OCI-LY7 (cell line): Measurements from ENCODE around the gene KLC3. TPM values are rescaled to one million over a fixed set of nuclear protein-coding genes. Genes with fewer than 3 reads are reported as not detected.
"Not testable (repeated sequence)": the region's sequence is repeated elsewhere in the genome, so short reads cannot be mapped to it uniquely, and the experiment has no call there.

Source experiments
- BruUV-seq: library from RNA; stranded (reverse); fragments of 400-500 nt; replicated peaks from 2 replicates; lab custom pipeline; 2021; lab: Mats Ljungman, UMichigan
- CTCF ChIA-PET: fragments of 300-600 bp; sonication (Branson Sonifier 250); formaldehyde crosslinking; loops from one replicate; lab custom pipeline; 2022; ENCODE audit warnings: antibody characterized with exemption; ENCODE audit not compliant: unreplicated experiment; lab: Charles Lee
- POLR2A ChIA-PET: fragments of 300-600 bp; sonication (Branson Sonifier 250); formaldehyde crosslinking; loops from one replicate; lab custom pipeline; 2022; ENCODE audit warnings: antibody characterized with exemption; lab: Charles Lee
- DNase-seq: peaks from one replicate; pipeline ENCODE4 v3.0.0-alpha.2; 2015; ENCODE audit warnings: low spot score
- H2AFZ ChIP-seq: fragments of 200-600 bp; sonication (generic), shearing (Covaris generic); 2 replicates; pipeline ENCODE4 v1.6.1; 2014; ENCODE audit warnings: mild to moderate bottlenecking, antibody characterized with exemption, low read length, moderate library complexity
- H3K27ac ChIP-seq: fragments of 200-600 bp; sonication (generic); 2 replicates; pipeline ENCODE4 v1.5.1; 2014; ENCODE audit warnings: mixed run types, low read depth, mild to moderate bottlenecking, moderate library complexity, low read length, inconsistent platforms; ENCODE audit not compliant: poor library complexity, severe bottlenecking
- H3K36me3 ChIP-seq: fragments of 200-600 bp; sonication (generic); 2 replicates; pipeline ENCODE4 v1.6.1; 2014; ENCODE audit warnings: mild to moderate bottlenecking, antibody characterized with exemption, low read length, moderate library complexity, mixed read lengths; ENCODE audit not compliant: insufficient read depth
- H3K4me1 ChIP-seq: fragments of 200-600 bp; sonication (generic); 2 replicates; pipeline ENCODE4 v1.5.1; 2014; ENCODE audit warnings: mild to moderate bottlenecking, low read length; ENCODE audit not compliant: insufficient read depth, poor library complexity, severe bottlenecking
- H3K4me2 ChIP-seq: fragments of 200-600 bp; sonication (generic); 2 replicates; pipeline ENCODE4 v1.6.1; 2014; ENCODE audit warnings: mild to moderate bottlenecking, low read length
- H3K4me3 ChIP-seq: fragments of 200-600 bp; sonication (generic); 2 replicates; pipeline ENCODE4 v1.5.1; 2014; ENCODE audit warnings: mild to moderate bottlenecking, low read depth, low read length; ENCODE audit not compliant: poor library complexity, severe bottlenecking
- H3K79me2 ChIP-seq: fragments of 200-600 bp; sonication (generic); 2 replicates; pipeline ENCODE4 v1.6.1; 2016; ENCODE audit warnings: low read depth, mild to moderate bottlenecking, low read length, moderate library complexity, mixed read lengths; ENCODE audit not compliant: insufficient read depth
- H3K9me2 ChIP-seq: fragments of 200-600 bp; sonication (generic); 2 replicates; pipeline ENCODE4 v1.6.1; 2016; ENCODE audit warnings: mild to moderate bottlenecking, low read length, mixed read lengths; ENCODE audit not compliant: insufficient read depth
- H3K9me3 ChIP-seq: fragments of 200-600 bp; sonication (generic); 2 replicates; pipeline ENCODE4 v1.6.1; 2014; ENCODE audit warnings: mild to moderate bottlenecking, mixed run types, low read length, mixed read lengths
- H4K20me1 ChIP-seq: fragments of 200-600 bp; sonication (generic); 2 replicates; pipeline ENCODE4 v1.6.1; 2014; ENCODE audit warnings: mild to moderate bottlenecking, antibody characterized with exemption, low read length, moderate library complexity, mixed read lengths; ENCODE audit not compliant: insufficient read depth
- EZH2phosphoT487 ChIP-seq: fragments of 200-600 bp; sonication (generic); IDR thresholded peaks from 2 replicates; pipeline ENCODE4 v1.6.1; 2018; ENCODE audit warnings: low read depth, borderline replicate concordance, mild to moderate bottlenecking, mixed run types, antibody characterized with exemption, low read length, moderate library complexity, mixed read lengths
- intact Hi-C: fragments of 100-400 bp; cut with micrococcal nuclease; formaldehyde crosslinking; loops from one replicate; pipeline ENCODE4 v1.10.0; 2022; ENCODE audit not compliant: unreplicated experiment
- total RNA-seq, 2 experiments: library from RNA; depleted of rRNA in 1 of 2; stranded (reverse); fragments of >200 nt in 1 of 2; shearing (Covaris generic) in 1 of 2; gene quantifications; 2 replicates each; pipeline ENCODE4 v1.2.3, GENCODE V29; 2014 to 2022
- TF ChIP-seq, protein P1 (sequence below): fragments of 200-600 bp; sonication (generic); conservative IDR thresholded peaks from 2 replicates; pipeline ENCODE4 v1.5.1; 2014; ENCODE audit warnings: mild to moderate bottlenecking, antibody characterized with exemption, low read length, moderate library complexity, mixed read lengths

The KLC3 gene
- total RNA-seq, 2 experiments from 2014 or later: not detected

GRCh38 chr19:45331411-45331810, 9.1 kb upstream of the KLC3 start:
- no peak overlapping the region for H3K4me2 ChIP-seq
- peaks cover under 1% of the 10 kb centered on the region for H3K4me1 ChIP-seq
- H3K27ac ChIP-seq: no peak overlapping the region
- no peaks in the 10 kb centered on the region for H3K36me3 ChIP-seq
- TF ChIP-seq EZH2phosphoT487: no peak
- TF ChIP-seq, protein P1, sequence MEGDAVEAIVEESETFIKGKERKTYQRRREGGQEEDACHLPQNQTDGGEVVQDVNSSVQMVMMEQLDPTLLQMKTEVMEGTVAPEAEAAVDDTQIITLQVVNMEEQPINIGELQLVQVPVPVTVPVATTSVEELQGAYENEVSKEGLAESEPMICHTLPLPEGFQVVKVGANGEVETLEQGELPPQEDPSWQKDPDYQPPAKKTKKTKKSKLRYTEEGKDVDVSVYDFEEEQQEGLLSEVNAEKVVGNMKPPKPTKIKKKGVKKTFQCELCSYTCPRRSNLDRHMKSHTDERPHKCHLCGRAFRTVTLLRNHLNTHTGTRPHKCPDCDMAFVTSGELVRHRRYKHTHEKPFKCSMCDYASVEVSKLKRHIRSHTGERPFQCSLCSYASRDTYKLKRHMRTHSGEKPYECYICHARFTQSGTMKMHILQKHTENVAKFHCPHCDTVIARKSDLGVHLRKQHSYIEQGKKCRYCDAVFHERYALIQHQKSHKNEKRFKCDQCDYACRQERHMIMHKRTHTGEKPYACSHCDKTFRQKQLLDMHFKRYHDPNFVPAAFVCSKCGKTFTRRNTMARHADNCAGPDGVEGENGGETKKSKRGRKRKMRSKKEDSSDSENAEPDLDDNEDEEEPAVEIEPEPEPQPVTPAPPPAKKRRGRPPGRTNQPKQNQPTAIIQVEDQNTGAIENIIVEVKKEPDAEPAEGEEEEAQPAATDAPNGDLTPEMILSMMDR: no peak
- no TSS peak for BruUV-seq
- no peaks in the 10 kb centered on the region for H3K79me2 ChIP-seq
- H3K4me3 ChIP-seq: no peak overlapping the region
- CTCF ChIA-PET: no interaction called here
- no peak for DNase-seq
- no peaks in the 10 kb centered on the region for H3K9me3 ChIP-seq
- POLR2A ChIA-PET: interaction anchor here (1.0 kb wide), 1 partner anchor 12 kb away, joined by 4 read pairs; no protein-coding TSS in a partner anchor
- no peak overlapping the region for H2AFZ ChIP-seq
- intact Hi-C loops: no loop called here
- no peaks in the 10 kb centered on the region for H4K20me1 ChIP-seq
- H3K9me2 ChIP-seq: no peaks in the 10 kb centered on the region

DNA sequence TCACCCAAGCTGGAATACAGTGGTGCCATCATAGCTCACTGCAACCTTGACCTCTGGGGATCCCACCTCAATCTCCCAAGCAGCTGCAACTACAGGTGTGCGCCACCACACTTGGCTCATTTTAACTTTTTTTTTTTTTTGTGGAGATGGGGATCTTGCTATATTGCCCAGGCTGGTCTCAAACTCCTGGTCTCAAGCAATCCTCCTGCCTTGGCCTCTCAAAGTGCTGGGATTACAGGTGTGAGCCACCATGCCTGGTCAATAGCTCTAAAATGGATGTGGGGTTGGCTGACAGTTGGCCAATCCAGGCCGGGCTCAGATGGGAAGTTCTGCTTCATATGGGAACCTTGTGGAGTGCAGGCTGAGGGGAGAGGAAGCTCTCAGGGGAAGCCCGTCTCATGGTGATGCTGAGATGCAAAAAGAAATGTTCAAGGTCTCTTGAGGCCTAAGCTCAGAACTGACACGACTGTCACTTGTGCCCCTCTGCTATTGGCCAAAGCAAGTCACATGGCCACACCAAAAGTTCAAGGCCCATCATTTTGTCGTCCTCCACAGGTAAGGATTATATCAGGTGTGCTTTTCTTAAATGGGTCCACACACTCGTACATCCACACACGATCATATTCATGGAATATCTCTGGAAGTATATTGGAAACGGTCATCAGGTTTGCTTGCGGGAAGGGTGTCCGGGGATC, 6.8 kb upstream of the KLC3 start:
- POLR2A ChIA-PET: interaction anchor here (0.7 kb wide), 1 partner anchor 171 kb away, joined by 4 read pairs; no protein-coding TSS in a partner anchor
- CTCF ChIA-PET: no interaction called here
- intact Hi-C loops: no loop called here
- no peak overlapping the region for H2AFZ ChIP-seq
- H3K4me1 ChIP-seq: peaks cover 5% of the 10 kb centered on the region
- DNase-seq: no peak
- no peaks in the 10 kb centered on the region for H4K20me1 ChIP-seq
- H3K9me2 ChIP-seq: no peaks in the 10 kb centered on the region
- no peak overlapping the region for H3K27ac ChIP-seq
- H3K36me3 ChIP-seq: no peaks in the 10 kb centered on the region
- no peak for TF ChIP-seq EZH2phosphoT487
- TF ChIP-seq, protein P1: no peak
- no peaks in the 10 kb centered on the region for H3K79me2 ChIP-seq
- no peak overlapping the region for H3K4me2 ChIP-seq
- H3K4me3 ChIP-seq: no peak overlapping the region
- no peaks in the 10 kb centered on the region for H3K9me3 ChIP-seq
- BruUV-seq: no TSS peak

DNA sequence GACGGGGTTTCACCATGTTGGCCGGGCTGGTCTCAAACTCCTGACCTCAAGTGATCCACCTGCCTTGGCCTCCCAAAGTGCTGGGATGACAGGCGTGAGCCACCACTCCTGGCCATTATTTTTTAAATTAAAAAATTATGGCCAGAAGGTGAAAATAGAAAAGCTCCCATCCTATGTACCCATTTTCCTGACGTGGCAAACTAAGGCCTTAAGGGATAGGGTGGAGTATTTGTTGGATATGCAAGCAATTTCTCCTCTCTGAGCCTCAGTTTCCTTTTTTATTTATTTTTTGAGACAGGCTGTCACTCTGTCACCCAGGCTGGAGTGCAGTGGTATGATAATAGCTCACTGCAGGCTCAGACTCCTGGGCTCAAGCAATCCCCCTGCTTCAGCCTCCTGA, 5.7 kb upstream of the KLC3 start:
- H4K20me1 ChIP-seq, H3K4me1 ChIP-seq, DNase-seq, H3K27ac ChIP-seq, CTCF ChIA-PET, POLR2A ChIA-PET, H3K79me2 ChIP-seq, H3K9me3 ChIP-seq, H3K4me2 ChIP-seq, H3K9me2 ChIP-seq, H3K4me3 ChIP-seq, BruUV-seq, H2AFZ ChIP-seq, H3K36me3 ChIP-seq: not testable (repeated sequence)
- intact Hi-C loops: loop anchor here (5.0 kb wide), 1 partner anchor 83 kb away; the partner anchor contains the start of gene MARK4
